H1 (cell line): Measurements from ENCODE around the gene MYO9B. TPM values are rescaled to one million over a fixed set of nuclear protein-coding genes. Genes with fewer than 3 reads are reported as not detected.

Source experiments
- CTCF ChIA-PET: fragments of 300-600 bp; sonication (Branson Sonifier 250); formaldehyde crosslinking; loops from one replicate; lab custom pipeline; 2021; ENCODE audit not compliant: partially characterized antibody; lab: Charles Lee
- POLR2A ChIA-PET: fragments of 300-600 bp; sonication (Branson Sonifier 250); formaldehyde crosslinking; loops from one replicate; lab custom pipeline; 2021; ENCODE audit warnings: inconsistent platforms; ENCODE audit not compliant: partially characterized antibody; lab: Charles Lee
- DNase-seq, 2 experiments: peaks; one replicate each; pipeline versions ENCODE4 v3.0.0 to v3.0.0-alpha.2; 2010 to 2022; ENCODE audit warnings: low spot score in 2 of 2, low read depth in 1 of 2, mixed read lengths in 1 of 2
- FAIRE-seq: peaks from 2 replicates; lab custom pipeline; 2011; peaks lifted over from hg19 to GRCh38; lab: Jason Lieb, UNC
- H2AFZ ChIP-seq: 2 replicates; pipeline ENCODE4 v1.8.1; 2012; ENCODE audit warnings: low read length, inconsistent platforms
- H2AK5ac ChIP-seq: 2 replicates; pipeline ENCODE4 v1.6.1; 2013; ENCODE audit warnings: low read depth, low read length
- H2BK120ac ChIP-seq: replicated peaks from 2 replicates; pipeline ENCODE3; 2013; ENCODE audit warnings: low read depth, low read length, inconsistent platforms
- H2BK12ac ChIP-seq: 2 replicates; pipeline ENCODE4 v1.6.1; 2013; ENCODE audit warnings: low read depth, low read length
- H2BK15ac ChIP-seq: 2 replicates; pipeline ENCODE4 v1.6.1; 2013; ENCODE audit warnings: low read length
- H2BK20ac ChIP-seq: 2 replicates; pipeline ENCODE4 v1.6.1; 2013; ENCODE audit warnings: low read length
- H2BK5ac ChIP-seq: 2 replicates; pipeline ENCODE4 v1.6.1; 2013; ENCODE audit warnings: low read depth, low read length
- H3K14ac ChIP-seq: 2 replicates; pipeline ENCODE4 v1.6.1; 2013; ENCODE audit warnings: inconsistent platforms; ENCODE audit not compliant: insufficient read length
- H3K18ac ChIP-seq: 2 replicates; pipeline ENCODE4 v1.6.1; 2013; ENCODE audit warnings: low read length; ENCODE audit errors: extremely low read depth
- H3K23ac ChIP-seq: 2 replicates; pipeline ENCODE4 v1.6.1; 2013; ENCODE audit warnings: inconsistent platforms; ENCODE audit not compliant: insufficient read length
- H3K23me2 ChIP-seq: 2 replicates; pipeline ENCODE4 v1.6.1; 2013; ENCODE audit warnings: low read depth, low read length
- H3K27ac ChIP-seq: 2 replicates; pipeline ENCODE4 v1.6.1; 2011; ENCODE audit warnings: low read depth, low read length, inconsistent platforms
- H3K27me3 ChIP-seq, 4 experiments: replicated peaks in 1 of 4; 1 replicate in 1 of 4; 2 replicates in 3 of 4; pipeline versions ENCODE4 v1.6.1 to v1.8.1; 2011 to 2013; ENCODE audit warnings: low read length in 3 of 4, mild to moderate bottlenecking in 3 of 4, inconsistent platforms in 2 of 4, mixed read lengths in 2 of 4, moderate library complexity in 1 of 4; ENCODE audit not compliant: control insufficient read depth in 3 of 4, insufficient read depth in 3 of 4; ENCODE audit errors: extremely low read depth in 1 of 4
- H3K36me3 ChIP-seq, 4 experiments: 2 replicates each; pipeline versions ENCODE4 v1.6.1 to v1.8.1; 2011 to 2013; ENCODE audit warnings: mild to moderate bottlenecking in 4 of 4, low read length in 3 of 4, moderate library complexity in 2 of 4, control low read depth in 1 of 4, inconsistent platforms in 1 of 4; ENCODE audit not compliant: insufficient read depth in 4 of 4, control insufficient read depth in 2 of 4
- H3K4ac ChIP-seq: replicated peaks from 2 replicates; pipeline ENCODE3; 2013; ENCODE audit warnings: low read length, low read depth, mixed read lengths, inconsistent platforms; ENCODE audit not compliant: insufficient read length
- H3K4me1 ChIP-seq, 4 experiments: replicated peaks in 1 of 4; 1 replicate in 1 of 4; 2 replicates in 3 of 4; pipeline versions ENCODE4 v1.6.1 to v1.8.1; 2011 to 2013; ENCODE audit warnings: low read length in 3 of 4, inconsistent platforms in 2 of 4, mixed read lengths in 1 of 4; ENCODE audit not compliant: insufficient read depth in 4 of 4, control insufficient read depth in 3 of 4
- H3K4me2 ChIP-seq, 2 experiments: 2 replicates each; pipeline versions ENCODE4 v1.6.1 to v1.8.1; 2011 to 2013; ENCODE audit warnings: low read depth in 2 of 2, low read length in 2 of 2, control low read depth in 1 of 2, inconsistent platforms in 1 of 2, mild to moderate bottlenecking in 1 of 2; ENCODE audit not compliant: insufficient read depth in 1 of 2
- H3K4me3 ChIP-seq, 4 experiments: fragments of 200-600, 300-600 bp in 1 of 4; sonication (generic), shearing (Covaris generic), sonication (Bioruptor Twin) in 1 of 4; 2 replicates each; pipeline versions ENCODE4 v1.5.1 to v1.8.1; 2011 to 2016; ENCODE audit warnings: low read length in 4 of 4, low read depth in 3 of 4, control low read depth in 2 of 4, inconsistent platforms in 2 of 4, mild to moderate bottlenecking in 2 of 4, mixed read lengths in 1 of 4, moderate library complexity in 1 of 4; ENCODE audit not compliant: insufficient read depth in 2 of 4; ENCODE audit errors: extremely low read depth in 1 of 4
- H3K56ac ChIP-seq: replicated peaks from 2 replicates; pipeline ENCODE3; 2013; ENCODE audit warnings: low read depth, mild to moderate bottlenecking, mixed read lengths, low read length, inconsistent platforms; ENCODE audit not compliant: insufficient read length
- H3K79me1 ChIP-seq: 2 replicates; pipeline ENCODE4 v1.6.1; 2013; ENCODE audit warnings: low read depth, low read length, control low read depth
- H3K79me2 ChIP-seq, 2 experiments: 2 replicates each; pipeline versions ENCODE4 v1.6.1 to v1.8.1; 2012 to 2013; ENCODE audit warnings: low read length in 2 of 2, mild to moderate bottlenecking in 2 of 2, inconsistent platforms in 1 of 2; ENCODE audit not compliant: insufficient read depth in 2 of 2, control insufficient read depth in 1 of 2
- H3K9ac ChIP-seq, 4 experiments: replicated peaks in 1 of 4; 1 replicate in 1 of 4; 2 replicates in 3 of 4; pipeline versions ENCODE4 v1.6.1 to v1.8.1; 2011 to 2013; ENCODE audit warnings: low read depth in 3 of 4, low read length in 3 of 4, control low read depth in 2 of 4, mild to moderate bottlenecking in 2 of 4, moderate library complexity in 2 of 4, inconsistent platforms in 1 of 4; ENCODE audit errors: extremely low read depth in 1 of 4
- H3K9me3 ChIP-seq, 2 experiments: 2 replicates each; pipeline versions ENCODE4 v1.6.1 to v1.8.1; 2012 to 2013; ENCODE audit warnings: mild to moderate bottlenecking in 2 of 2, moderate library complexity in 2 of 2, control low read depth in 1 of 2, inconsistent platforms in 1 of 2, low read depth in 1 of 2, low read length in 1 of 2, mixed read lengths in 1 of 2; ENCODE audit not compliant: insufficient read depth in 2 of 2
- H4K20me1 ChIP-seq, 2 experiments: replicated peaks in 1 of 2; 2 replicates each; pipeline versions ENCODE3 to v1.8.1; 2011 to 2013; ENCODE audit warnings: inconsistent platforms in 2 of 2, low read length in 2 of 2, mild to moderate bottlenecking in 1 of 2; ENCODE audit not compliant: insufficient read depth in 2 of 2, control insufficient read depth in 1 of 2
- H4K5ac ChIP-seq: 2 replicates; pipeline ENCODE4 v1.6.1; 2013; ENCODE audit warnings: low read length, low read depth, mixed read lengths, inconsistent platforms; ENCODE audit not compliant: insufficient read length
- H4K8ac ChIP-seq: 2 replicates; pipeline ENCODE4 v1.8.0; 2013; ENCODE audit warnings: mild to moderate bottlenecking, moderate library complexity, low read length, inconsistent platforms; ENCODE audit not compliant: insufficient read depth; ENCODE audit errors: extremely low read depth
- H4K91ac ChIP-seq: replicated peaks from 2 replicates; pipeline ENCODE3; 2013; ENCODE audit warnings: low read length, mixed read lengths, inconsistent platforms; ENCODE audit not compliant: insufficient read length
- BACH1 ChIP-seq: IDR thresholded peaks from 2 replicates; pipeline ENCODE4 v1.6.1; 2012; ENCODE audit warnings: low read length, improper control_type of control experiment
- CHD1 ChIP-seq: IDR thresholded peaks from 2 replicates; pipeline ENCODE4 v1.6.1; 2012; ENCODE audit warnings: low read depth, low read length, improper control_type of control experiment
- HDAC2 ChIP-seq, 2 experiments: fragments of 300-600 bp in 1 of 2; sonication (generic) in 1 of 2; IDR thresholded peaks; 2 replicates each; pipeline ENCODE4 v1.6.1; 2011 to 2012; ENCODE audit warnings: low read depth in 2 of 2, low read length in 2 of 2, mild to moderate bottlenecking in 2 of 2, moderate library complexity in 2 of 2, borderline replicate concordance in 1 of 2, inconsistent platforms in 1 of 2
- HDAC6 ChIP-seq: IDR thresholded peaks from one replicate; pipeline ENCODE4 v1.7.1; 2012; ENCODE audit warnings: low read depth, mild to moderate bottlenecking, inconsistent platforms, low read length, moderate library complexity
- KDM4A ChIP-seq: IDR thresholded peaks from one replicate; pipeline ENCODE4 v1.7.1; 2012; ENCODE audit warnings: low read depth, mild to moderate bottlenecking, moderate library complexity, low read length, inconsistent platforms; ENCODE audit not compliant: severe bottlenecking
- POU5F1 ChIP-seq: IDR thresholded peaks from 2 replicates; pipeline ENCODE4 v1.6.1; 2011; ENCODE audit warnings: low read depth, mild to moderate bottlenecking, low read length, moderate library complexity
- RNF2 ChIP-seq: fragments of 200-900, 300-1000 bp; sonication (generic); IDR thresholded peaks from 2 replicates; pipeline ENCODE4 v1.7.1; 2016; ENCODE audit warnings: borderline replicate concordance, low read depth, mild to moderate bottlenecking, antibody characterized with exemption, low read length; ENCODE audit not compliant: poor library complexity, severe bottlenecking; ENCODE audit errors: missing control alignments
- SIN3A ChIP-seq, 2 experiments: IDR thresholded peaks in 1 of 2; conservative IDR thresholded peaks in 1 of 2; 2 replicates each; pipeline ENCODE4 v1.6.1; 2011 to 2012; ENCODE audit warnings: low read length in 2 of 2, improper control_type of control experiment in 1 of 2, low read depth in 1 of 2, mild to moderate bottlenecking in 1 of 2
- SIRT6 ChIP-seq: IDR thresholded peaks from one replicate; pipeline ENCODE4 v1.7.1; 2012; ENCODE audit warnings: low read length, inconsistent platforms
- SP2 ChIP-seq: IDR thresholded peaks from 2 replicates; pipeline ENCODE4 v1.6.1; 2012; ENCODE audit warnings: mild to moderate bottlenecking, low read length, inconsistent platforms
- YY1 ChIP-seq: IDR thresholded peaks from 2 replicates; pipeline ENCODE4 v1.6.1; 2011; ENCODE audit warnings: low read depth, mild to moderate bottlenecking, low read length
- WGBS, 2 experiments: shearing (Covaris generic) in 1 of 2; methylation state at CpG; one replicate each; pipeline versions ENCODE4 v1.1.6 to v1.1.7; 2013 to 2015; ENCODE audit warnings: low lambda C conversion rate in 2 of 2, mixed read lengths in 2 of 2, inconsistent platforms in 1 of 2, low coverage in 1 of 2, missing lambda C conversion rate in 1 of 2; ENCODE audit not compliant: insufficient replicate concordance in 2 of 2, insufficient coverage in 1 of 2, insufficient read length in 1 of 2; ENCODE audit errors: extremely low coverage in 1 of 2, missing lambda C conversion rate in 1 of 2; 5-methylcytosine and 5-hydroxymethylcytosine counted together
- polyA plus RNA-seq, 7 experiments: library from polyadenylated mRNA; depleted of rRNA in 3 of 7; stranded (reverse) in 5 of 7; unstranded in 2 of 7; fragments of >200 nt in 5 of 7; fragments of 200-250 nt in 2 of 7; gene quantifications; 1 replicate in 5 of 7; 2 replicates in 1 of 7; 4 replicates in 1 of 7; pipeline versions ENCODE4 v1.2.1 to v1.2.3, GENCODE V29; 2011 to 2013; ENCODE audit warnings: missing spikeins in 2 of 7, mixed read lengths in 2 of 7
- total RNA-seq: library from RNA; stranded (reverse); fragmentation: NEBNext Ultra II Directional; extraction: Animal tissue kit (Norgen Biotek cat#: 25700); gene quantifications from 2 replicates; pipeline ENCODE4 v1.2.1, GENCODE V29; 2021
- TF ChIP-seq, protein P1 (sequence below): IDR thresholded peaks from 2 replicates; pipeline ENCODE4 v1.6.1; 2012; ENCODE audit warnings: inconsistent platforms
- TF ChIP-seq, protein P2 (sequence below): IDR thresholded peaks from 2 replicates; pipeline ENCODE4 v1.6.1; 2011; ENCODE audit warnings: low read length, improper control_type of control experiment

MYO9B gene
- total and polyA plus RNA-seq, 2 of the 8 experiments (the other 6 are each of a cell fraction or from before 2014, with no cell fraction given), result 27.6 to 77.1 TPM

DNA sequence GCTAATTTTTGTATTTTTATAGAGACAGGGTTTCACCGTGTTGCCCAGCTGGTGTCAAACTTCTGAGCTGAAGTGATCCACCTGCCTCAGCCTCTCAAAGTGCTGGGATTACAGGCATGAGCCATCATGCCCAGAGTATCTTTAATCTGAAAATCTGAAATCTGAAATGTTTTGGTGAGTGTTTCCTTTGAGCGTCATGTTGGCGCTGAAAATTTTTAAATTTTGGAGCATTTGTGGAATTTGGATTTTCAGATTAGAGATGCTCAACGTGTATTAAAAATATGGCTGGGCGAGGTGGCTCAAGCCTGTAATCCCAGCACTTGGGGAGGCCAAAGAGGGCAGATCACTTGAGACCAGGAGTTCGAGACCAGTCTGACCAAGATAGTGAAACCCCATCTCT is 43.8 kb upstream of the MYO9B start:
- Histone ChIP-seq H4K20me1 (no peaks in the 10 kb centered on the region), H3K4me3 (no peak overlapping the region), H2BK5ac (no peak overlapping the region), H3K23me2 (peaks cover 3% of the 10 kb centered on the region; the same call in 1 of the 2 replicates), H3K23ac (no peak overlapping the region), H3K18ac (no peak overlapping the region), H2BK120ac (no peak overlapping the region), H3K27me3 (no peaks in the 10 kb centered on the region; a peak in 1 of 7 replicates), H3K79me2 (no peaks in the 10 kb centered on the region), H3K9me3 (no peaks in the 10 kb centered on the region), H2BK12ac (no peak overlapping the region), H3K14ac (no peak overlapping the region), H3K9ac (no peak overlapping the region), H3K36me3 (no peaks in the 10 kb centered on the region), H4K5ac (no peak overlapping the region), H4K8ac (no peak overlapping the region), H3K4me1 (peaks cover 0 to 5% (median 2%) of the 10 kb centered on the region in 4 experiments; a peak in 2 of 7 replicates), H3K4ac (no peak overlapping the region), H2AFZ (no peak overlapping the region), H2BK15ac (no peak overlapping the region), H3K4me2 (no peak overlapping the region), H3K27ac (no peak overlapping the region), H3K56ac (no peak overlapping the region), H2BK20ac (no peak overlapping the region), H2AK5ac (no peak overlapping the region), H4K91ac (no peak overlapping the region), H3K79me1 (no peaks in the 10 kb centered on the region)
- 94% methylated on average over 6 of the region's 6 CpGs; no CpG with 5 or more reads in 1 of the 2 experiments for WGBS, 2 experiments
- no peak for FAIRE-seq
- no peak for DNase-seq
- CTCF ChIA-PET, result interaction anchor here (1.9 kb wide), 1 partner anchor 9 kb away, joined by 6 read pairs; no protein-coding TSS in a partner anchor
- POLR2A ChIA-PET, result no interaction called here
- TF ChIP-seq SIN3A (conservative IDR thresholded peaks at IDR 0.05 in 1 of 2, IDR thresholded peaks at IDR 0.05 in 1 of 2; ENCODE audit: low read depth in 1 of 2, low read length in 2 of 2), result no peak
- TF ChIP-seq POU5F1, result no peak
- no peak for TF ChIP-seq CHD1
- TF ChIP-seq SIRT6, result no peak
- TF ChIP-seq HDAC6, result no peak
- TF ChIP-seq YY1, result no peak
- TF ChIP-seq, protein P1, sequence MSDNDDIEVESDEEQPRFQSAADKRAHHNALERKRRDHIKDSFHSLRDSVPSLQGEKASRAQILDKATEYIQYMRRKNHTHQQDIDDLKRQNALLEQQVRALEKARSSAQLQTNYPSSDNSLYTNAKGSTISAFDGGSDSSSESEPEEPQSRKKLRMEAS, result no peak
- no peak for TF ChIP-seq SP2
- TF ChIP-seq, protein P2, sequence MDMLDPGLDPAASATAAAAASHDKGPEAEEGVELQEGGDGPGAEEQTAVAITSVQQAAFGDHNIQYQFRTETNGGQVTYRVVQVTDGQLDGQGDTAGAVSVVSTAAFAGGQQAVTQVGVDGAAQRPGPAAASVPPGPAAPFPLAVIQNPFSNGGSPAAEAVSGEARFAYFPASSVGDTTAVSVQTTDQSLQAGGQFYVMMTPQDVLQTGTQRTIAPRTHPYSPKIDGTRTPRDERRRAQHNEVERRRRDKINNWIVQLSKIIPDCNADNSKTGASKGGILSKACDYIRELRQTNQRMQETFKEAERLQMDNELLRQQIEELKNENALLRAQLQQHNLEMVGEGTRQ, result no peak
- no peak for TF ChIP-seq KDM4A
- TF ChIP-seq RNF2, result no peak
- no peak for TF ChIP-seq BACH1
- no peak for TF ChIP-seq HDAC2 (IDR thresholded peaks at IDR 0.05; ENCODE audit: borderline replicate concordance in 1 of 2, low read depth in 2 of 2, low read length in 2 of 2)
